Gastrocnemius medialis (tissue), 4 donors: ENCODE data around the gene OR6S1. TPM values are rescaled to one million over a fixed set of nuclear protein-coding genes. Genes with fewer than 3 reads are reported as not detected.
"Not testable (repeated sequence)": the region's sequence is repeated elsewhere in the genome, so short reads cannot be mapped to it uniquely, and the experiment has no call there.

Source experiments
- ATAC-seq, 2 donors: fragments of 150-250 bp; one replicate each; pipeline ENCODE4 v1.9.1; 2016
- DNase-seq, 2 donors: peaks; one replicate each; pipeline ENCODE4 v3.0.0-alpha.2; 2019
- H3K27ac ChIP-seq, 4 donors: fragments of 200-600 bp; sonication (generic); 1 replicate in 1 of 4; 2 replicates in 3 of 4; pipeline ENCODE4 v1.5.1; 2016 to 2018; ENCODE audit warnings: mild to moderate bottlenecking in 2 of 4, moderate library complexity in 1 of 4
- H3K27me3 ChIP-seq, 3 donors: fragments of 200-600 bp; sonication (generic) in 2 of 3; 1 replicate in 1 of 3; 2 replicates in 2 of 3; pipeline versions ENCODE4 v1.5.1 to v1.6.0; 2016 to 2019; ENCODE audit warnings: mild to moderate bottlenecking in 1 of 3, moderate library complexity in 1 of 3
- H3K36me3 ChIP-seq, 2 donors: fragments of 200-600 bp; sonication (generic) in 1 of 2; one replicate each; pipeline ENCODE4 v1.5.1; 2017 to 2018
- H3K4me1 ChIP-seq, 2 donors: fragments of 200-600 bp; sonication (generic) in 1 of 2; one replicate each; pipeline ENCODE4 v1.5.1; 2016 to 2017; ENCODE audit warnings: mild to moderate bottlenecking in 2 of 2
- H3K4me3 ChIP-seq, 4 donors: fragments of 200-600 bp; sonication (generic) in 3 of 4; 1 replicate in 1 of 4; 2 replicates in 3 of 4; pipeline ENCODE4 v1.5.1; 2016 to 2019; ENCODE audit warnings: mild to moderate bottlenecking in 2 of 4
- H3K9me3 ChIP-seq, 3 donors: fragments of 200-600 bp; sonication (generic) in 2 of 3; 1 replicate in 1 of 3; 2 replicates in 2 of 3; pipeline ENCODE4 v1.5.1; 2016 to 2019
- POLR2A ChIP-seq, 2 donors: fragments of 450-650 bp; IDR thresholded peaks; one replicate each; pipeline ENCODE4 v1.6.1; 2017; ENCODE audit warnings: antibody characterized with exemption in 2 of 2, mild to moderate bottlenecking in 2 of 2, moderate library complexity in 2 of 2
- in situ Hi-C, 4 donors: fragments of 200-750 bp; cut with MboI; loops; one replicate each; pipeline versions ENCODE4 v1.15.0 to v1.8.0; 2017; ENCODE audit warnings: low sequenced_read_pairs in 4 of 4
- intact Hi-C: fragments of 100-400 bp; cut with DNase I; formaldehyde crosslinking; loops from one replicate; pipeline ENCODE4 v1.15.1; 2023; ENCODE audit warnings: low total_unique reads
- total RNA-seq, 4 donors: library from RNA; depleted of rRNA; stranded (reverse); fragments of >200 nt; gene quantifications; one replicate each; pipeline versions ENCODE4 v1.1.0 to v1.2.3, GENCODE V29; 2016
- TF ChIP-seq, protein P1 (sequence below), 5 experiments: fragments of 450-650 bp in 3 of 5; fragments of 200-600 bp in 2 of 5; sonication (generic) in 2 of 5; IDR thresholded peaks in 4 of 5; conservative IDR thresholded peaks in 1 of 5; 1 replicate in 4 of 5; 2 replicates in 1 of 5; pipeline ENCODE4 v1.5.1; 2016 to 2019; ENCODE audit warnings: antibody characterized with exemption in 5 of 5, mild to moderate bottlenecking in 3 of 5, moderate library complexity in 3 of 5

The OR6S1 gene
- total RNA-seq, 4 donors from 2014 or later, result not detected

DNA sequence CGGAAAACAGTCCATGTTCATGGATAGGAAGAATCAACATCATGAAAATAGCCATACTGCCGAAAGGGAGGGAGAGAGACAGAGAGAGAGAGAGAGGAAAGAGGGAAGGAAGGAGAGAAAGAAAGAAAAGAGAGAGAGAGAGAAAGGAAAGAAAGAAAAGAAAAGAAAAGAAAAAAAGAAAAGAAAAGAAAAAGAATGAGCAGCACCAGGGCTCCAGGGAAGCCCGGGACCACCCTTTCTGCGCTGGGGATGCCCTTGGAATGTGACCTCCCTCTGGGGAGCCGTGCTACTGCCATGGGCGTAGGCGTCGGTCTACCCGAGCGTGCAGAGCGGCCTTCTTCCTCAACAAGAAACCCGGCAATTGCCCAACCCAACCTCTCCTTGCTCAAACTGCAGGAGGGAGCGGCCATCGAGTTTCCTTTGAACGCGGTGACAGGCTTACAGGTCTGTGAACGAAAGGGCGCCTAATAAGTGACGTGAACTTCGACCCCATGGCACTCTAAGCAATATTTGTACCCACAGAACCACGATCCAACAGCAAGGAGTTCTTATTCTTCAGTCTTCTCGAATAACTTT, 16.9 kb downstream of the OR6S1 start:
- in situ Hi-C loops (loop anchor here in 2 of 4 donors (25.0 kb wide), 1 partner anchor 212 kb away; the partner anchor contains the start of gene TEP1 (in 2 of the 2)), intact Hi-C loops (no loop called here)
- peak; percentile 24 to 34 for DNase-seq
- peaks cover 35 to 69% (median 51%) of the 10 kb centered on the region in 3 donors for H3K27me3 ChIP-seq
- H3K27ac ChIP-seq, result no peak overlapping the region
- H3K36me3 ChIP-seq, result no peaks in the 10 kb centered on the region
- ATAC-seq, result peak in 1 of 2 donors; percentile 51
- peak overlapping the region; percentile 17 to 37 (median 28) for H3K4me3 ChIP-seq
- TF ChIP-seq POLR2A (IDR thresholded peaks at IDR 0.05), result no peak
- TF ChIP-seq, protein P1, sequence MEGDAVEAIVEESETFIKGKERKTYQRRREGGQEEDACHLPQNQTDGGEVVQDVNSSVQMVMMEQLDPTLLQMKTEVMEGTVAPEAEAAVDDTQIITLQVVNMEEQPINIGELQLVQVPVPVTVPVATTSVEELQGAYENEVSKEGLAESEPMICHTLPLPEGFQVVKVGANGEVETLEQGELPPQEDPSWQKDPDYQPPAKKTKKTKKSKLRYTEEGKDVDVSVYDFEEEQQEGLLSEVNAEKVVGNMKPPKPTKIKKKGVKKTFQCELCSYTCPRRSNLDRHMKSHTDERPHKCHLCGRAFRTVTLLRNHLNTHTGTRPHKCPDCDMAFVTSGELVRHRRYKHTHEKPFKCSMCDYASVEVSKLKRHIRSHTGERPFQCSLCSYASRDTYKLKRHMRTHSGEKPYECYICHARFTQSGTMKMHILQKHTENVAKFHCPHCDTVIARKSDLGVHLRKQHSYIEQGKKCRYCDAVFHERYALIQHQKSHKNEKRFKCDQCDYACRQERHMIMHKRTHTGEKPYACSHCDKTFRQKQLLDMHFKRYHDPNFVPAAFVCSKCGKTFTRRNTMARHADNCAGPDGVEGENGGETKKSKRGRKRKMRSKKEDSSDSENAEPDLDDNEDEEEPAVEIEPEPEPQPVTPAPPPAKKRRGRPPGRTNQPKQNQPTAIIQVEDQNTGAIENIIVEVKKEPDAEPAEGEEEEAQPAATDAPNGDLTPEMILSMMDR (IDR thresholded peaks at IDR 0.05 in 4 of 5, conservative IDR thresholded peaks at IDR 0.05 in 1 of 5), result no peak
- H3K4me1 ChIP-seq, result peaks cover 0 to 5% of the 10 kb centered on the region in 2 donors
- no peaks in the 10 kb centered on the region for H3K9me3 ChIP-seq

DNA sequence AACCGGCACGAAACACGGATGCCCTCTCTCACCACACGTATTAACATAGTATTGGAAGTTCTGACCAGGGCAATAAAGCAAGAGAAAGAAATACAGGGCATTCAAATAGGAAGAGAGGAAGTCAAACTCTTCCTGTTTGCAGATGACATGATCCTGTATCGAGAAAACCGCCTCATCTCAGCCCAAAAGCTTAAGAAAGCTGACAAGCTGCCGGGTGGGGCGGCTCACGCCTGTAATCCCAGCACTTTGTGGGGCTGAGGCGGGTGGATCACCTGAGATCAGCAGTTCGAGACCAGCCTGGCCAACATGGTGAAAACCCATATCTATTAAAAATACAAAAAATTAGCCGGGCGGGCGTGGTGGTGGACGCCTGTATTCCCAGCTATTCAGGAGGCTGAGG, 17.7 kb downstream of the OR6S1 start:
- no peak for DNase-seq
- Histone ChIP-seq H3K9me3 (no peaks in the 10 kb centered on the region), H3K36me3 (no peaks in the 10 kb centered on the region), H3K27ac (no peak overlapping the region), H3K27me3 (peaks cover 28 to 62% (median 44%) of the 10 kb centered on the region in 3 donors), H3K4me3 (no peak overlapping the region), H3K4me1 (peaks cover 0 to 5% of the 10 kb centered on the region in 2 donors)
- TF ChIP-seq, protein P1 (IDR thresholded peaks at IDR 0.05 in 4 of 5, conservative IDR thresholded peaks at IDR 0.05 in 1 of 5), result no peak
- TF ChIP-seq POLR2A (IDR thresholded peaks at IDR 0.05), result no peak
- in situ Hi-C loops (loop anchor here in 2 of 4 donors (25.0 kb wide), 1 partner anchor 211 kb away; the partner anchor contains the start of gene TEP1 (in 2 of the 2)), intact Hi-C loops (no loop called here)
- no peak for ATAC-seq

DNA sequence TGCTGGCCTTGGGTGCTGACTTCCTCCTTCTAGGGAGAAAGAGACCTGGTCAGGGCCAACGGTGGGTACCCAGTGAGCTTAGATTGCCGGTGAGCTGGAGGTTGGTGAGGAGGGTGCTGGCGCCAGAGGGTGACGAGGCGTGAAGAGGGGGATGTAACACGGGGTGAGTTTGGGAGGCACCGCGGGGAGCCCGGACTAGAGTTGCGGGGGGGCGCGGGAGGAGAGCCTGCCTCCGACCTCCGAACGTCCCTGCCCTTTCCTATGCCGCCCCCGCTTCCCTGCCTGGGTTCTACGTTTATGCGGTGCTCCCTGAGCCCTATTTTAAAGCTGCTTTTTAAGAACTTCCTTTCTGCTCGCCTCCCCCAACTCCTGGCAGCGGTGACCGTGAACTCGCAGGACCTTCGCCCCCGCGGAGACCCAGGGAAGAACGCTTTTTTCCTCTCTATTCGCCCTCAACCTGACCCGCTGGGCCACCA, 18.6 kb downstream of the OR6S1 start:
- no peaks in the 10 kb centered on the region for H3K9me3 ChIP-seq
- H3K27me3 ChIP-seq, result peaks cover 21 to 52% (median 36%) of the 10 kb centered on the region in 3 donors
- DNase-seq (no peak), ATAC-seq (no peak)
- TF ChIP-seq, protein P1 (IDR thresholded peaks at IDR 0.05 in 4 of 5, conservative IDR thresholded peaks at IDR 0.05 in 1 of 5), result no peak
- no peak for TF ChIP-seq POLR2A (IDR thresholded peaks at IDR 0.05)
- H3K36me3 ChIP-seq, result no peaks in the 10 kb centered on the region
- no peak overlapping the region for H3K27ac ChIP-seq
- peaks cover 0 to 5% of the 10 kb centered on the region in 2 donors for H3K4me1 ChIP-seq
- in situ Hi-C loops (loop anchor here in 2 of 4 donors (25.0 kb wide), 1 partner anchor 211 kb away; the partner anchor contains the start of gene TEP1 (in 2 of the 2)), intact Hi-C loops (no loop called here)
- H3K4me3 ChIP-seq, result peak overlapping the region in 1 of 4 donors; percentile 18

DNA sequence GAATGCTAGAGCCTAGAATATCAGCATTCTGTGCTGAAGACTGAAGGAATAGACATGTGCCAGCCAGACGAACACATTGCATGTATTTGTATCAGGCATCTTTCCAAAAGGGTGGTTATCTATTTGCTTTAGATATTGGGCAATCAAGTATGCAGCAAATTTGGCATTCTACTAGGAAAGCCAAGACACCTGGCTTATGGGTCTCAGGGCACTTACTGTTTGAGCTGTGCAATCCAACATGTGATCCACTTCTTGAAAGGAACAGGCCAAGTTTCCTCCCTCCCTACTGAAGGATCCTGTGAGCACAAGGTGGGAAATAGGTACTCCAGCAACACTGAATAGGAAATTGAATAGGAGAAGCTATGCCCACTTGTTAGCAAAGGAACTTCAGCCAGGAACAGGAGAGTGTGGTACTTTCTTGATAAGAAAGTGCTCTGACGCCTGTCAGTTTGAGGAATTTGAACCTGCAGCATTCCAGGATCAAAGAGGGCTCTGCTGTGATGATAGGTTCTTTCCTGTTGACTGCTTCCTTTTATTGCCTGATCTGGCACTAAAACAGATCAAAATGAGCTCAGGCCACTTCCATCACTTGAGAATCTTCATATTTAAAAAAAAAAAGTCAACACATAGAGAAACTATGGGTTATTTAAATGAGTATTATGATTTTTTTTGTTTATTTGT, 20.6 kb downstream of the OR6S1 start:
- ATAC-seq (no peak), DNase-seq (no peak)
- Histone ChIP-seq H3K27me3 (peaks cover 21 to 36% (median 22%) of the 10 kb centered on the region in 3 donors), H3K27ac (no peak overlapping the region), H3K4me3 (no peak overlapping the region), H3K36me3 (no peaks in the 10 kb centered on the region), H3K4me1 (no peaks in the 10 kb centered on the region), H3K9me3 (no peaks in the 10 kb centered on the region)
- intact Hi-C loops (no loop called here), in situ Hi-C loops (loop anchor here in 2 of 4 donors (25.0 kb wide), 1 partner anchor 209 kb away; the partner anchor contains the start of gene TEP1 (in 2 of the 2))
- TF ChIP-seq, protein P1 (IDR thresholded peaks at IDR 0.05 in 4 of 5, conservative IDR thresholded peaks at IDR 0.05 in 1 of 5), result no peak
- no peak for TF ChIP-seq POLR2A (IDR thresholded peaks at IDR 0.05)

DNA sequence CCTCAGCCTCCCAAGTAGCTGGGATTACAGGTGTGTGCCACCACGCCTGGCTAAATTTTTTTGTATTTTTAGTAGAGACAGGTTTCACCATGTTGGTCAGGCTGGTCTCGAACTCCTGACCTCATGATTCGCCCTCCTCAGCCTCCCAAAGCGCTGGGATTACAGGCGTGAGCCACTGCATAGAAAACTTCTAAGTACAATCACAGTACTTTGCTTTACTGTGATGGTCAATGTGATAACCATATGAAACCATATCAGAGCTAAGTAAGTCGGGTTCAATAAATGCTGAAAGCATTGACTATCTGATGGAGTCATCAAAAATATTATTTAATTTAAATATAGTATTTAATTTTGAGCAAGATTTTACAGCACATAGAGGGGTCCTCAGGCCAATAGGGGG, 21.8 kb downstream of the OR6S1 start:
- not testable (repeated sequence) for DNase-seq, H3K4me1 ChIP-seq, ATAC-seq, H3K4me3 ChIP-seq, H3K36me3 ChIP-seq, H3K27ac ChIP-seq, H3K9me3 ChIP-seq
- in situ Hi-C loops, result loop anchor here in 2 of 4 donors (25.0 kb wide), 1 partner anchor 207 kb away; the partner anchor contains the start of gene TEP1 (in 2 of the 2)
- intact Hi-C loops, result loop anchor here (10.0 kb wide), 2 partner anchors 425 to 645 kb away; partner anchors contain the start of genes HNRNPC and RNASE7
- H3K27me3 ChIP-seq, result peaks cover 15 to 24% (median 22%) of the 10 kb centered on the region in 3 donors
